DOHH2 (cell line): ENCODE results near the gene RIPK4.

Source experiments
- H3F3A ChIP-seq: fragments of 200-600 bp; sonication (generic), shearing (Covaris generic); 2 replicates; pipeline ENCODE4 v1.6.0; 2016; ENCODE audit warnings: antibody characterized with exemption, mild to moderate bottlenecking; ENCODE audit not compliant: control insufficient read depth, insufficient read depth
- H3K27ac ChIP-seq: fragments of 200-600 bp; sonication (generic); 2 replicates; pipeline ENCODE4 v1.5.1; 2014; ENCODE audit warnings: low read depth, mild to moderate bottlenecking, low read length, moderate library complexity
- H3K27me3 ChIP-seq: fragments of 200-600 bp; sonication (generic); 2 replicates; pipeline ENCODE4 v1.6.1; 2014; ENCODE audit warnings: mild to moderate bottlenecking, low read length, mixed read lengths; ENCODE audit not compliant: control insufficient read depth
- H3K36me3 ChIP-seq: fragments of 200-600 bp; sonication (generic); 2 replicates; pipeline ENCODE4 v1.6.1; 2014; ENCODE audit warnings: mild to moderate bottlenecking, low read length, moderate library complexity, mixed read lengths; ENCODE audit not compliant: control insufficient read depth
- H3K4me1 ChIP-seq: fragments of 200-600 bp; sonication (generic); 2 replicates; pipeline ENCODE4 v1.6.1; 2014; ENCODE audit warnings: mild to moderate bottlenecking, low read length, mixed read lengths; ENCODE audit not compliant: control insufficient read depth
- H3K4me2 ChIP-seq: fragments of 200-600 bp; sonication (generic); 2 replicates; pipeline ENCODE4 v1.6.0; 2014; ENCODE audit warnings: mild to moderate bottlenecking, low read length, moderate library complexity
- H3K4me3 ChIP-seq: fragments of 200-600 bp; sonication (generic); 2 replicates; pipeline ENCODE4 v1.5.1; 2014; ENCODE audit warnings: mild to moderate bottlenecking, low read length, mixed read lengths
- H3K79me2 ChIP-seq: fragments of 200-600 bp; sonication (generic); 2 replicates; pipeline ENCODE4 v1.6.1; 2014; ENCODE audit warnings: mild to moderate bottlenecking, low read length, mixed read lengths; ENCODE audit not compliant: control insufficient read depth
- H3K9me2 ChIP-seq: fragments of 200-600 bp; sonication (generic); replicated peaks from 2 replicates; pipeline ENCODE4 v1.6.1; 2014; ENCODE audit warnings: mild to moderate bottlenecking, low read length, mixed read lengths; ENCODE audit not compliant: control insufficient read depth
- H3K9me3 ChIP-seq: fragments of 200-600 bp; sonication (generic); 2 replicates; pipeline ENCODE4 v1.6.1; 2014; ENCODE audit warnings: antibody characterized with exemption, low read length, mixed read lengths; ENCODE audit not compliant: control insufficient read depth, insufficient read depth
- H4K20me1 ChIP-seq: fragments of 200-600 bp; sonication (generic); 2 replicates; pipeline ENCODE4 v1.6.0; 2014; ENCODE audit warnings: low read depth, mild to moderate bottlenecking, antibody characterized with exemption, low read length, moderate library complexity; ENCODE audit not compliant: control insufficient read depth, insufficient read depth
- CTCF ChIP-seq: fragments of 200-600 bp; sonication (generic); IDR thresholded peaks from one replicate; pipeline ENCODE4 v1.5.1; 2014; ENCODE audit warnings: antibody characterized with exemption, mild to moderate bottlenecking, low read depth, low read length; ENCODE audit not compliant: poor library complexity, severe bottlenecking
- EZH2phosphoT487 ChIP-seq: fragments of 200-600 bp; sonication (generic); IDR thresholded peaks from 2 replicates; pipeline ENCODE4 v1.6.1; 2017; ENCODE audit warnings: borderline replicate concordance, mild to moderate bottlenecking, antibody characterized with exemption, low read length, moderate library complexity, mixed read lengths

The RIPK4 gene

GRCh38 chr21:41774467-41775148 lies 7.8 kb upstream of the RIPK4 start:
- Histone ChIP-seq H3K9me2 (no peaks in the 10 kb centered on the region), H3K27me3 (peaks cover 5% of the 10 kb centered on the region), H3K4me1 (no peaks in the 10 kb centered on the region), H3K9me3 (no peaks in the 10 kb centered on the region), H3F3A (no peaks in the 10 kb centered on the region), H3K4me2 (no peak overlapping the region), H3K27ac (no peak overlapping the region), H4K20me1 (no peaks in the 10 kb centered on the region), H3K36me3 (no peaks in the 10 kb centered on the region), H3K4me3 (no peak overlapping the region), H3K79me2 (no peaks in the 10 kb centered on the region)
- TF ChIP-seq EZH2phosphoT487 (no peak), CTCF (no peak)

- H3K4me2 ChIP-seq = no peak overlapping the region
- H3K27ac ChIP-seq = no peak overlapping the region
- no peak for TF ChIP-seq CTCF
- no peak for TF ChIP-seq EZH2phosphoT487
- H4K20me1 ChIP-seq = no peaks in the 10 kb centered on the region
- H3K79me2 ChIP-seq = no peaks in the 10 kb centered on the region
- H3K9me3 ChIP-seq = no peaks in the 10 kb centered on the region
- H3K36me3 ChIP-seq = no peaks in the 10 kb centered on the region
- no peaks in the 10 kb centered on the region for H3K9me2 ChIP-seq
- H3K4me3 ChIP-seq = no peak overlapping the region
- peaks cover 6% of the 10 kb centered on the region for H3K4me1 ChIP-seq
- H3K27me3 ChIP-seq = peaks cover 18% of the 10 kb centered on the region
- H3F3A ChIP-seq = no peaks in the 10 kb centered on the region
Observed at GRCh38 chr21:41772351-41773080, 5.7 kb upstream of the RIPK4 start.

GRCh38 chr21:41771625-41771945 lies 4.7 kb upstream of the RIPK4 start:
- H3F3A ChIP-seq = no peaks in the 10 kb centered on the region
- no peaks in the 10 kb centered on the region for H3K79me2 ChIP-seq
- no peaks in the 10 kb centered on the region for H4K20me1 ChIP-seq
- no peak overlapping the region for H3K27ac ChIP-seq
- H3K9me3 ChIP-seq = no peaks in the 10 kb centered on the region
- no peaks in the 10 kb centered on the region for H3K9me2 ChIP-seq
- peaks cover 6% of the 10 kb centered on the region for H3K4me1 ChIP-seq
- H3K4me3 ChIP-seq = no peak overlapping the region
- H3K27me3 ChIP-seq = peaks cover 18% of the 10 kb centered on the region
- no peaks in the 10 kb centered on the region for H3K36me3 ChIP-seq
- H3K4me2 ChIP-seq = no peak overlapping the region
- TF ChIP-seq CTCF (no peak), EZH2phosphoT487 (no peak)
